K562 (cell line): Measurements from ENCODE around the gene GNAZ. TPM values are rescaled to one million over a fixed set of nuclear protein-coding genes. Genes with fewer than 3 reads are reported as not detected.

ENCODE experiments used
- ATAC-seq: fragments of 200-7000 bp; cut with Tn5 transposase; 3 replicates; pipeline ENCODE4 v1.9.1; 2020; ENCODE audit warnings: moderate library complexity
- BruUV-seq: library from RNA; stranded (reverse); fragments of 400-500 nt; replicated peaks from 2 replicates; lab custom pipeline; 2021; lab: Mats Ljungman, UMichigan
- CTCF ChIA-PET: fragments of 300-600 bp; formaldehyde crosslinking; extraction: SDS; loops from one replicate; lab custom pipeline; 2021; ENCODE audit warnings: low intra/inter-chr PET ratio; lab: Yijun Ruan, JAX
- POLR2A ChIA-PET: fragments of 300-600, 350-650 bp; sonication (Branson Sonifier 250); formaldehyde crosslinking; extraction: SDS; loops from one replicate; lab custom pipeline; 2021; ENCODE audit warnings: antibody characterized with exemption, inconsistent platforms; lab: Yijun Ruan, JAX
- DNase-seq, 4 experiments: peaks; one replicate each; pipeline versions ENCODE4 v3.0.0 to v3.0.0-alpha.2; 2011 to 2018; ENCODE audit warnings: low spot score in 3 of 4, mixed read lengths in 3 of 4; ENCODE audit errors: extremely low read depth in 1 of 4
- FAIRE-seq: peaks from 2 replicates; lab custom pipeline; 2011; peaks lifted over from hg19 to GRCh38; lab: Jason Lieb, UNC
- H2AFZ ChIP-seq: 2 replicates; pipeline ENCODE4 v1.6.0; 2011; ENCODE audit warnings: low read depth, low read length, control low read depth, inconsistent platforms
- H3K27ac ChIP-seq: fragments of 200-600 bp; 3 replicates; pipeline ENCODE4 v1.8.0; 2011; ENCODE audit warnings: low read depth, mild to moderate bottlenecking, control low read depth, inconsistent platforms, low read length, moderate library complexity, mixed read lengths; ENCODE audit errors: extremely low read depth
- H3K27me3 ChIP-seq, 2 experiments: fragments of 300-600 bp in 1 of 2; 2 replicates in 1 of 2; 3 replicates in 1 of 2; pipeline versions ENCODE4 v1.6.0 to v1.8.0; 2011; ENCODE audit warnings: inconsistent platforms in 2 of 2, low read length in 2 of 2, mild to moderate bottlenecking in 1 of 2, mixed read lengths in 1 of 2, moderate library complexity in 1 of 2; ENCODE audit not compliant: control insufficient read depth in 2 of 2, insufficient read depth in 2 of 2
- H3K36me3 ChIP-seq: fragments of 300-600 bp; 3 replicates; pipeline ENCODE4 v1.8.0; 2011; ENCODE audit warnings: mild to moderate bottlenecking, low read length, inconsistent platforms; ENCODE audit not compliant: control insufficient read depth, insufficient read depth
- H3K4me1 ChIP-seq, 2 experiments: fragments of 200-600 bp in 1 of 2; replicated peaks in 1 of 2; 2 replicates in 1 of 2; 3 replicates in 1 of 2; pipeline versions ENCODE4 v1.5.1 to v1.8.0; 2011; ENCODE audit warnings: inconsistent platforms in 2 of 2, low read length in 2 of 2, mild to moderate bottlenecking in 1 of 2, mixed read lengths in 1 of 2, moderate library complexity in 1 of 2; ENCODE audit not compliant: control insufficient read depth in 2 of 2, insufficient read depth in 2 of 2
- H3K4me2 ChIP-seq: 2 replicates; pipeline ENCODE4 v1.6.1; 2011; ENCODE audit warnings: low read length, control low read depth, inconsistent platforms, mixed read lengths; ENCODE audit not compliant: insufficient read depth
- H3K4me3 ChIP-seq: fragments of 200-600 bp; sonication (generic), shearing (Covaris generic); 2 replicates; pipeline ENCODE4 v1.5.1; 2016; ENCODE audit warnings: control low read depth, inconsistent platforms
- H3K79me2 ChIP-seq: fragments of 200-600 bp; 3 replicates; pipeline ENCODE4 v1.8.0; 2011; ENCODE audit warnings: low read length, inconsistent platforms; ENCODE audit not compliant: control insufficient read depth, insufficient read depth
- H3K9ac ChIP-seq, 2 experiments: 2 replicates each; pipeline versions ENCODE4 v1.6.0 to v1.6.1; 2011; ENCODE audit warnings: low read depth in 2 of 2, low read length in 2 of 2, control low read depth in 1 of 2, inconsistent platforms in 1 of 2, mild to moderate bottlenecking in 1 of 2, mixed read lengths in 1 of 2; ENCODE audit not compliant: insufficient read depth in 1 of 2
- H3K9me1 ChIP-seq: one replicate; pipeline ENCODE4 v1.6.0; 2011; ENCODE audit warnings: inconsistent platforms, mild to moderate bottlenecking, low read length, moderate library complexity; ENCODE audit not compliant: control insufficient read depth, insufficient read depth
- H3K9me3 ChIP-seq: replicated peaks from 2 replicates; pipeline ENCODE4 v1.5.1; 2011; ENCODE audit warnings: low read depth, low read length, inconsistent platforms; ENCODE audit not compliant: control insufficient read depth, insufficient read depth
- H4K20me1 ChIP-seq: replicated peaks from 2 replicates; pipeline ENCODE4 v1.6.1; 2011; ENCODE audit warnings: low read length, inconsistent platforms, mixed read lengths; ENCODE audit not compliant: control insufficient read depth, insufficient read depth
- ATF6 ChIP-seq: sonication (generic); formaldehyde crosslinking; IDR thresholded peaks from 2 replicates; pipeline ENCODE4 v1.4.0; 2020; ENCODE audit warnings: mild to moderate bottlenecking, missing genetic modification reagents
- CBX5 ChIP-seq: IDR thresholded peaks from 2 replicates; pipeline ENCODE4 v1.6.1; 2014; ENCODE audit warnings: low read depth, borderline replicate concordance
- CHD1 ChIP-seq: fragments of 200-600 bp; sonication (generic); IDR thresholded peaks from one replicate; pipeline ENCODE4 v1.6.1; 2012; ENCODE audit warnings: mild to moderate bottlenecking, moderate library complexity, low read length, inconsistent platforms
- CLOCK ChIP-seq: fragments of 250-450 bp; sonication (Bioruptor Pico); IDR thresholded peaks from 2 replicates; pipeline ENCODE4 v1.4.0; 2020; ENCODE audit warnings: mild to moderate bottlenecking, moderate library complexity, borderline replicate concordance
- CREB3 ChIP-seq: fragments of 450-650 bp; conservative IDR thresholded peaks from 2 replicates; pipeline ENCODE4 v1.6.1; 2016; ENCODE audit warnings: missing genetic modification characterization, low read depth, mild to moderate bottlenecking, missing compliant biosample characterization, moderate library complexity
- NBN ChIP-seq: fragments of 450-650 bp; IDR thresholded peaks from 2 replicates; pipeline ENCODE4 v1.6.1; 2016; ENCODE audit warnings: low read depth, mild to moderate bottlenecking
- SRSF1 ChIP-seq: fragments of 200-400 bp; formaldehyde crosslinking; IDR thresholded peaks from 2 replicates; pipeline ENCODE4 v1.6.1; 2017; ENCODE audit warnings: mild to moderate bottlenecking, low read depth, low read length, moderate library complexity
- TCFL5 ChIP-seq: fragments of 250-450 bp; sonication (Bioruptor Pico); conservative IDR thresholded peaks from 2 replicates; pipeline ENCODE4 v1.6.1; 2021; ENCODE audit warnings: mild to moderate bottlenecking, moderate library complexity, matching md5 sums
- TEAD1 ChIP-seq, 2 experiments: fragments of 450-650 bp in 1 of 2; sonication (generic) in 1 of 2; formaldehyde crosslinking; IDR thresholded peaks; 2 replicates each; pipeline versions ENCODE4 v1.4.0 to v1.8.0; 2020 to 2022; ENCODE audit warnings: mild to moderate bottlenecking in 2 of 2, missing genetic modification reagents in 1 of 2
- USF2 ChIP-seq: sonication (generic); formaldehyde crosslinking; IDR thresholded peaks from 2 replicates; pipeline ENCODE4 v1.5.0; 2020; ENCODE audit warnings: missing genetic modification reagents
- ZNF133 ChIP-seq: fragments of 250-450 bp; sonication (Bioruptor Pico); IDR thresholded peaks from 2 replicates; pipeline ENCODE4 v1.4.0; 2020; ENCODE audit warnings: mild to moderate bottlenecking
- ZNF408 ChIP-seq: fragments of 250-450 bp; sonication (Bioruptor Pico); IDR thresholded peaks from 2 replicates; pipeline ENCODE4 v1.4.0; 2020; ENCODE audit warnings: low read depth, mild to moderate bottlenecking, moderate library complexity
- ZNF79 ChIP-seq: fragments of 250-450 bp; sonication (Bioruptor Pico); IDR thresholded peaks from 2 replicates; pipeline ENCODE4 v1.4.0; 2020; ENCODE audit warnings: low read depth, mild to moderate bottlenecking, moderate library complexity
- whole genome bisulfite sequencing: fragments of 100-300 bp; shearing (Covaris generic); methylation state at CpG from one replicate; pipeline ENCODE4 v1.1.6; 2016; ENCODE audit warnings: low coverage, mixed read lengths; ENCODE audit not compliant: insufficient coverage; ENCODE audit errors: missing lambda C conversion rate; 5-methylcytosine and 5-hydroxymethylcytosine counted together
- in situ Hi-C: fragments of 300-500 bp; cut with MboI; formaldehyde crosslinking; loops from 4 replicates; pipeline ENCODE4 v1.15.0; 2018; ENCODE audit warnings: inconsistent platforms, mixed read lengths
- intact Hi-C: fragments of 100-400 bp; cut with micrococcal nuclease; formaldehyde crosslinking; loops from 2 replicates; pipeline ENCODE4 v1.14.2; 2022
- polyA plus RNA-seq, 8 experiments: library from polyadenylated mRNA; depleted of rRNA in 4 of 8; stranded (reverse) in 5 of 8; unstranded in 3 of 8; fragments of >200 nt; fragmentation: Nextera tagmentation in 2 of 8; fragmentation: Illumina TruSeq in 1 of 8; extraction: Ambion mirVana in 2 of 8; extraction: Trizol in 1 of 8; gene quantifications; 2 replicates each; pipeline versions ENCODE4 v1.2.1 to v1.2.3, GENCODE V29; 2011 to 2014; ENCODE audit warnings: inconsistent platforms in 1 of 8, missing spikeins in 1 of 8
- total RNA-seq, 7 experiments: library from RNA; depleted of rRNA in 6 of 7; stranded (reverse); fragments of >200 nt in 6 of 7; fragmentation: Illumina TruSeq in 2 of 7; extraction: Trizol in 2 of 7; gene quantifications; 2 replicates each; pipeline versions ENCODE4 v1.2.1 to v1.2.3, GENCODE V29; 2011 to 2021; ENCODE audit warnings: low replicate concordance in 1 of 7

The GNAZ gene
- total and polyA plus RNA-seq, 9 of the 15 experiments (the other 6 are each of a cell fraction or from before 2014, with no cell fraction given), result 0.04 to 0.22 (median 0.13) TPM; not detected in 3

- 0 out of 4 replicates have a peak, but pooled peaks of 1 of the 2 experiments have one; percentile 10 for TF ChIP-seq TEAD1 (CRISPR knock-in tag; IDR thresholded peaks at IDR 0.05)
Observed at GRCh38 chr22:23047265-23047664, 23.1 kb upstream of the GNAZ start (continued).

- H3K27me3 ChIP-seq, result peaks cover 0 to 6% of the 10 kb centered on the region in 2 experiments; a peak in 1 of 5 replicates
- H4K20me1 ChIP-seq, result no peaks in the 10 kb centered on the region
- H3K4me3 ChIP-seq, result no peak overlapping the region
- FAIRE-seq (no peak), DNase-seq (no peak), ATAC-seq (peak; percentile 18; the same call in 2 of the 3 replicates)
- H3K79me2 ChIP-seq, result no peaks in the 10 kb centered on the region
- H3K4me2 ChIP-seq, result no peak overlapping the region
- no TSS peak for BruUV-seq
- H3K4me1 ChIP-seq, result no peaks in the 10 kb centered on the region
- POLR2A ChIA-PET, result interaction anchor here (0.6 to 5.5 kb wide), 17 partner anchors 8 to 233 kb away, joined by 3 to 42 read pairs (median 4); partner anchors contain the start of gene GNAZ
- CTCF ChIA-PET, result no interaction called here
- intact Hi-C loops, result no loop called here
- no peaks in the 10 kb centered on the region for H3K9me1 ChIP-seq
- no peak overlapping the region for H3K9ac ChIP-seq
- 3% methylated on average over 6 of the region's 6 CpGs for WGBS
- no peak overlapping the region for H3K27ac ChIP-seq
- no peaks in the 10 kb centered on the region for H3K36me3 ChIP-seq
- no peak overlapping the region for H2AFZ ChIP-seq
- H3K9me3 ChIP-seq, result peaks cover 4% of the 10 kb centered on the region; the same call in 1 of the 2 replicates
- in situ Hi-C loops, result no loop called here
- peak; percentile 22; the same call in 1 of the 2 replicates for TF ChIP-seq USF2
- no peak for TF ChIP-seq ZNF408 (CRISPR knock-in tag)
- no peak for TF ChIP-seq CHD1
- no peak for TF ChIP-seq ZNF79 (CRISPR knock-in tag)
- no peak for TF ChIP-seq NBN
- TF ChIP-seq TCFL5 (CRISPR knock-in tag), result no peak
- no peak for TF ChIP-seq CLOCK
- TF ChIP-seq ZNF133 (CRISPR knock-in tag), result no peak
- TF ChIP-seq ATF6 (CRISPR knock-in tag), result no peak
- no peak for TF ChIP-seq CBX5
- TF ChIP-seq SRSF1, result no peak
- TF ChIP-seq CREB3, result no peak
Observed at GRCh38 chr22:23047742-23048141, 22.6 kb upstream of the GNAZ start.
